T-cell (primary cell): ENCODE results near the gene MCTP1. TPM values are rescaled to one million over a fixed set of nuclear protein-coding genes. Genes with fewer than 3 reads are reported as not detected.

ENCODE experiments used
- ATAC-seq, 4 experiments: fragments of 200-7000 bp in 3 of 4; fragments of 150-1000 bp in 1 of 4; cut with Tn5 transposase; replicated peaks in 1 of 4; 1 replicate in 3 of 4; 2 replicates in 1 of 4; pipeline ENCODE4 v1.10.0; 2021; ENCODE audit warnings: moderate library complexity in 3 of 4, mild to moderate bottlenecking in 2 of 4, moderate number of reproducible peaks in 1 of 4
- CTCF ChIA-PET, 2 donors: fragments of 300-600 bp; sonication (Branson Sonifier 250); formaldehyde crosslinking; loops; one replicate each; lab custom pipeline; 2022; ENCODE audit warnings: antibody characterized with exemption in 2 of 2; lab: Charles Lee
- POLR2A ChIA-PET, 2 donors: fragments of 300-600 bp; sonication (Branson Sonifier 250); formaldehyde crosslinking; loops; one replicate each; lab custom pipeline; 2022; ENCODE audit warnings: antibody characterized with exemption in 2 of 2; lab: Charles Lee
- DNase-seq, 35 experiments: peaks; one replicate each; pipeline versions ENCODE4 v3.0.0 to v3.0.0-alpha.2; 2013 to 2023
- H3K27ac ChIP-seq: one replicate; pipeline ENCODE4 v1.5.1; 2013; ENCODE audit warnings: low read length
- H3K27me3 ChIP-seq, 2 experiments: replicated peaks in 1 of 2; 1 replicate in 1 of 2; 2 replicates in 1 of 2; pipeline versions ENCODE4 v1.6.1 to v1.7.0; 2013; ENCODE audit warnings: low read length in 1 of 2, mixed read lengths in 1 of 2; ENCODE audit not compliant: control insufficient read depth in 2 of 2, insufficient read depth in 2 of 2; ENCODE audit errors: extremely low read depth in 1 of 2
- H3K36me3 ChIP-seq, 2 donors: 1 replicate in 1 of 2; 2 replicates in 1 of 2; pipeline versions ENCODE4 v1.6.1 to v1.7.0; 2013; ENCODE audit warnings: low read length in 1 of 2; ENCODE audit not compliant: control insufficient read depth in 2 of 2, insufficient read depth in 1 of 2; ENCODE audit errors: extremely low read depth in 1 of 2
- H3K4me1 ChIP-seq, 2 experiments: 1 replicate in 1 of 2; 2 replicates in 1 of 2; pipeline versions ENCODE4 v1.6.1 to v1.7.0; 2013; ENCODE audit warnings: low read length in 2 of 2, mixed read lengths in 1 of 2; ENCODE audit not compliant: insufficient read depth in 2 of 2, control insufficient read depth in 1 of 2; ENCODE audit errors: extremely low read depth in 1 of 2
- H3K4me3 ChIP-seq, 2 donors: 1 replicate in 1 of 2; 2 replicates in 1 of 2; pipeline versions ENCODE4 v1.5.1 to v1.7.0; 2013; ENCODE audit warnings: mild to moderate bottlenecking in 2 of 2, low read length in 1 of 2, moderate library complexity in 1 of 2; ENCODE audit not compliant: control insufficient read depth in 1 of 2; ENCODE audit errors: extremely low read depth in 1 of 2
- H3K9me3 ChIP-seq: 2 replicates; pipeline ENCODE4 v1.7.0; 2013
- H3K27ac Mint-ChIP-seq, 2 donors: one replicate each; pipeline ENCODE4 v1.8.0; 2020 to 2021; ENCODE audit warnings: mild to moderate bottlenecking in 2 of 2, mixed read lengths in 2 of 2
- H3K27me3 Mint-ChIP-seq, 2 donors: one replicate each; pipeline ENCODE4 v1.8.0; 2021 to 2022; ENCODE audit warnings: mixed read lengths in 2 of 2
- H3K36me3 Mint-ChIP-seq: one replicate; pipeline ENCODE4 v1.8.0; 2021; ENCODE audit warnings: mixed read lengths
- H3K4me1 Mint-ChIP-seq, 3 donors: one replicate each; pipeline ENCODE4 v1.8.0; 2020 to 2022; ENCODE audit warnings: mixed read lengths in 3 of 3, mild to moderate bottlenecking in 1 of 3
- H3K4me3 Mint-ChIP-seq, 3 donors: one replicate each; pipeline ENCODE4 v1.8.0; 2020 to 2022; ENCODE audit warnings: mild to moderate bottlenecking in 3 of 3, mixed read lengths in 3 of 3, moderate library complexity in 3 of 3
- H3K9me3 Mint-ChIP-seq, 3 donors: one replicate each; pipeline ENCODE4 v1.8.0; 2020 to 2022; ENCODE audit warnings: mixed read lengths in 3 of 3
- WGBS: methylation state at CpG from one replicate; pipeline ENCODE4 v1.1.5; 2013; ENCODE audit warnings: missing lambda C conversion rate; ENCODE audit not compliant: insufficient coverage; 5-methylcytosine and 5-hydroxymethylcytosine counted together
- total RNA-seq, 35 experiments: library from RNA in 6 of 35; stranded (reverse) in 6 of 35; fragments of 120-200 nt in 1 of 35; gene quantifications; one replicate each; pipeline versions ENCODE4 v1.2.1 to v1.2.4 and lab custom pipeline; 2013 to 2026

MCTP1 gene
- total RNA-seq, 5 donors from 2014 or later (not counting 1 experiment from before 2014, with no cell fraction given): 0.21 to 2.9 (median 1.7) TPM; not detected in 1

DNA sequence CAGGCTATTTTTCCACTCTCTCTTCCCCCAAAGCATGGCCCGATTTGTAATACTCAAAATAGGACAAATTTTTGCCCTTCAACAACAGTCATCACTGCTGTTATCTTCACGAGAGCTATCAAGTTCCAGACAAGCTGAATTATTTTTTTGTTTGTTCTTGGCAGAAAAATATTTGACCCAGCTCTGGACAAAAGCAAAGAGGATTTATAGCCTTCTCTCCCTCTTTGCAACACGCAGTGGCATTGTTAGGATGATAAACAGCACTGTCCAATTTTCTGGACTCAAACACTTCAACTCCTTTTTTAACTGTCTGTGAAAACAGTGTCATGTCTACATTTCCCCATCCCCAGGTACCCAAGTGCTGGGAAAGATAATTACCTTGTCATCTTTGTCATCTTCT, 506.2 kb downstream of the MCTP1 start:
- peaks cover 7 to 8% of the 10 kb centered on the region in 2 donors for H3K27me3 Mint-ChIP-seq
- CTCF ChIA-PET: no interaction called here
- no peaks in the 10 kb centered on the region for H3K4me1 ChIP-seq
- no peak for ATAC-seq
- H3K4me1 Mint-ChIP-seq: no peaks in the 10 kb centered on the region
- H3K9me3 ChIP-seq: no peaks in the 10 kb centered on the region
- POLR2A ChIA-PET: interaction anchor here in 1 of 2 donors (0.7 kb wide), 1 partner anchor 421 kb away, joined by 3 read pairs; no protein-coding TSS in a partner anchor
- H3K36me3 Mint-ChIP-seq: no peaks in the 10 kb centered on the region
- no peak overlapping the region for H3K27ac ChIP-seq
- H3K4me3 ChIP-seq: no peak overlapping the region
- H3K36me3 ChIP-seq: no peaks in the 10 kb centered on the region
- no peaks in the 10 kb centered on the region for H3K27me3 ChIP-seq
- no peak overlapping the region for H3K27ac Mint-ChIP-seq
- WGBS: 68% methylated on average over 2 of the region's 3 CpGs
- H3K9me3 Mint-ChIP-seq: no peaks in the 10 kb centered on the region
- no peak for DNase-seq
- no peak overlapping the region for H3K4me3 Mint-ChIP-seq

DNA sequence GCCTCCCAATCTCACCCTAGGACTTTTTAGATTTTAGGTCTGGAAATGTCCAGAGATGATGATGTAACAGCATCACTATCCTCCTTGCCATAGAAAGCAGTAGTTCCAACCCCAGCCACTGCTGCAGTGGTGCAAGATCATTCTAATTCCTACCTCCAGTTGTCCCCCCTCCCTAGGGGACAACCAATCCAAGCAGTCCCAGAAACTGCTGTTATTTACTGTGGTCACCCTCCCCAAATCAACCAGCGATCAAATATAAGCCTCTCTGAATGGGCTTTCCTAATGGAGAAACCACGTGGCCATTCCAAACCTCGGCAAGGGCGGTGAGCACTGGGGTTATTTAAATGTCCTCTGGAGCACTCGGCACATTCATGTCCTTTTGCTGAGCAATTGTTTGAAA, 506.6 kb downstream of the MCTP1 start:
- no peak overlapping the region for H3K27ac Mint-ChIP-seq
- Histone ChIP-seq H3K4me1 (no peaks in the 10 kb centered on the region), H3K36me3 (no peaks in the 10 kb centered on the region), H3K9me3 (no peaks in the 10 kb centered on the region), H3K4me3 (no peak overlapping the region), H3K27ac (no peak overlapping the region), H3K27me3 (no peaks in the 10 kb centered on the region)
- peaks cover 0 to 3% (median 2%) of the 10 kb centered on the region in 3 donors for H3K9me3 Mint-ChIP-seq
- 96% methylated on average over 5 of the region's 5 CpGs for WGBS
- ATAC-seq (no peak), DNase-seq (no peak)
- H3K36me3 Mint-ChIP-seq: no peaks in the 10 kb centered on the region
- CTCF ChIA-PET: no interaction called here
- POLR2A ChIA-PET: interaction anchor here in 1 of 2 donors (0.7 kb wide), 1 partner anchor 420 kb away, joined by 3 read pairs; no protein-coding TSS in a partner anchor
- H3K4me1 Mint-ChIP-seq: no peaks in the 10 kb centered on the region
- peaks cover 7 to 8% of the 10 kb centered on the region in 2 donors for H3K27me3 Mint-ChIP-seq
- no peak overlapping the region for H3K4me3 Mint-ChIP-seq

DNA sequence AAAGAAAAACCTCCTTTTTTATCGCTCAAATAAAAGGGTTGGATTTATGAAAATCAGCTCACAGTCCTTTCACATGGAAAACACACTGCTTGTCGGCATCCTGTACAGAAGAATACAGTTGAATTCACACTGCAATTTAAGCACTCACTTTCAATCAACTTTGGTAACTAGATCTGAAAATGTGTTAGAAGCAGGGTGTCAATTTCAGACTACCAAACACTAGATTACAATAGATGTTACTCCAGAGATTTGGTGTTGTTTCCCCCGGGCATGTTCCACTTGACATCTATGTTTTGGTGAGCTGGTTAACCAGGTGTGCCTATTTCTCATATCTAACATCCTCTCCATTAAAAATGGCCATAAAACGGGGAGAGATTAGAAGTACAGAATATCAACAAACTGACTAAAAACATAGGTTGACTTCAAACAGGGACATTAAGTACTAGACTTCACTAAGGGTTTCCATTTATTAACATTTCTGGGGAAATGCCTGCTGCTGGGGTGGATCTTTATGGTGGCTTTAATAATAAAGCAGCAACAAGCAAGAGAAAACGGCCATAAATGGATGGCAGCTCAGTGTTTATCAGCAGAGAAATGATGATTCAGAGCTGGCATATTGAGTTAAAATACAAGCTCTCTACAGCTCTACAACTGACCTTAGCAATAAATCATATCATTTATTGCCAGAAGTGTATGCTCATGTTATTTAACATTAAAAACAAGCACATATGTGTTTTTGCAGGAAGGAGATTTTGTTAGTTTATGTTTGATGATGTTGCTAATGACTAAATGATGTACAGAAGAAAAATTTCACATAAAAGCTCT, 507.6 kb downstream of the MCTP1 start:
- no peak overlapping the region for H3K4me3 ChIP-seq
- ChIA-PET POLR2A (no interaction called here), CTCF (no interaction called here)
- H3K27ac Mint-ChIP-seq: no peak overlapping the region
- H3K27me3 Mint-ChIP-seq: peaks cover 7 to 8% of the 10 kb centered on the region in 2 donors
- no peak overlapping the region for H3K27ac ChIP-seq
- no peaks in the 10 kb centered on the region for H3K9me3 ChIP-seq
- H3K4me1 Mint-ChIP-seq: no peaks in the 10 kb centered on the region
- peaks cover 0 to 3% (median 3%) of the 10 kb centered on the region in 3 donors for H3K9me3 Mint-ChIP-seq
- DNase-seq (no peak), ATAC-seq (no peak)
- no peaks in the 10 kb centered on the region for H3K27me3 ChIP-seq
- no peak overlapping the region for H3K4me3 Mint-ChIP-seq
- H3K4me1 ChIP-seq: no peaks in the 10 kb centered on the region
- WGBS: 67% methylated on average over 1 of the region's 5 CpGs
- H3K36me3 ChIP-seq: no peaks in the 10 kb centered on the region
- no peaks in the 10 kb centered on the region for H3K36me3 Mint-ChIP-seq

DNA sequence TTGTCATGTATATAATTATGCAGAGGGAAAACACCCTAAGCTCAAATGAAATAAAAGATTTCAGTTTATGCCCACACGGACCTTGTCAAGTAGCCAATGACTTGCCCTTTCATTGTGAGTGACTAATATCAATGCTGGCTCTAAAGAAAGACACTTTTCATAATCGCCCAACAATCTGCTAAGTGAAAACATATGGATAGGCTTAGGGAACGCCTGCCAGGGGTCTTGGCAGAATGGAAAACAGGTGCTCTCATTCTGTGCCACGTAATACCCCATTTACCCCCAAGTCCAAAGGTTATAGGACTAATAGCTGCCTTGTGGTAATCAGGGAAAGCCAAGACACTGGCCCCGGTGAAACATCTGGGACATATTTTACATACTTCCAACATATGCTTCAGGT, 508.7 kb downstream of the MCTP1 start:
- 80% methylated on average over 1 of the region's 5 CpGs for WGBS
- no peak overlapping the region for H3K4me3 Mint-ChIP-seq
- Histone ChIP-seq H3K36me3 (no peaks in the 10 kb centered on the region), H3K27me3 (no peaks in the 10 kb centered on the region), H3K9me3 (no peaks in the 10 kb centered on the region), H3K27ac (no peak overlapping the region), H3K4me1 (no peaks in the 10 kb centered on the region), H3K4me3 (no peak overlapping the region)
- no peak overlapping the region for H3K27ac Mint-ChIP-seq
- H3K4me1 Mint-ChIP-seq: no peaks in the 10 kb centered on the region
- H3K9me3 Mint-ChIP-seq: peaks cover 0 to 3% (median 3%) of the 10 kb centered on the region in 3 donors
- ATAC-seq (no peak), DNase-seq (no peak)
- H3K36me3 Mint-ChIP-seq: no peaks in the 10 kb centered on the region
- POLR2A ChIA-PET: interaction anchor here in 1 of 2 donors (0.6 kb wide), 1 partner anchor 731 kb away, joined by 4 read pairs; no protein-coding TSS in a partner anchor
- CTCF ChIA-PET: interaction anchor here in 1 of 2 donors (1.0 kb wide), 1 partner anchor 10 kb away, joined by 3 read pairs; no protein-coding TSS in a partner anchor
- H3K27me3 Mint-ChIP-seq: peaks cover 7 to 8% of the 10 kb centered on the region in 2 donors

DNA sequence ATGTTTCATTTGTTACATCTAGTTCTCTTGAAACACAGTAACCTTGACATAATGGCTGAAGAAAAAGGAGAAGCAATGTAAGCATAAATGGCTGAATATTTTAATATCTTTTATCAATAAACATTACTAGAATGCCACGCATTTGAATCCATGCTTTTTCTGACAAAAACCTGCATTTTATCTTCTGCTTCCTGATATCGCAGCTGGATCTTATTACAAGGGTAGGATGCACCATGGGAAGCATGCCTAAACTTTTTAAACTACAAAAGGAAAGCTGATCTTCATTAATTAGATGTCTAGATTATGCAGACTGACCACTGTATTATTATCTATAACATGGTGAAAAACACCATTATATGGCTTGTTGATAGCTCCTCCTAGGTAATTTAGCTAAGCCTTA, 509.8 kb downstream of the MCTP1 start:
- peaks cover 7 to 8% of the 10 kb centered on the region in 2 donors for H3K27me3 Mint-ChIP-seq
- ATAC-seq (no peak), DNase-seq (no peak)
- Histone ChIP-seq H3K27ac (no peak overlapping the region), H3K36me3 (no peaks in the 10 kb centered on the region), H3K4me1 (no peaks in the 10 kb centered on the region), H3K4me3 (no peak overlapping the region), H3K27me3 (no peaks in the 10 kb centered on the region), H3K9me3 (no peaks in the 10 kb centered on the region)
- H3K27ac Mint-ChIP-seq: no peak overlapping the region
- ChIA-PET CTCF (interaction anchor here in 1 of 2 donors (1.0 kb wide), 1 partner anchor 11 kb away, joined by 3 read pairs; no protein-coding TSS in a partner anchor), POLR2A (no interaction called here)
- peaks cover 0 to 3% (median 3%) of the 10 kb centered on the region in 3 donors for H3K9me3 Mint-ChIP-seq
- no peak overlapping the region for H3K4me3 Mint-ChIP-seq
- no peaks in the 10 kb centered on the region for H3K4me1 Mint-ChIP-seq
- H3K36me3 Mint-ChIP-seq: no peaks in the 10 kb centered on the region
- no CpG with 5 or more reads among the region's 2 CpGs for WGBS

DNA sequence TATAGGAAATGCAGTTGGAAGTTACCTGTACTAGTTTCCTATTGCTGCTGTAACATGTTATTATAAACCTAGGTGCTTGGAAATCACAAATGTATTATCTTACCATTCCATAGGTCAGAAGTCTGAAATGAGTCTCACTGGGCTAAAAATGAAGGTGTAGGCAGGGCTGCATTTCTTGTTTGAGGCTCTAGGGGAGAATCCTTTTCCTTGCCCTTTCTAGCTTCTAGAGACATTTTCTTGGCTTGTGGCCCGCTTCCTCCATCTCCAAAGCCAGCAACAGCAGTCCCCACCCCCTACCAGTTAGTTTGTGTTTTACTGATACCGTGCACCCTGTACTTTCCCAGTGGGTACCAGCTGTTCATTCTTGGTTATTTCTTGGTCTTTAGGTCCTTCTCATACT, 513.2 kb downstream of the MCTP1 start:
- no peak for ATAC-seq

More for the DNA sequence above, 513.2 kb downstream of the MCTP1 start:
- ChIA-PET CTCF (no interaction called here), POLR2A (no interaction called here)
- Mint-ChIP-seq H3K27ac (no peak overlapping the region), H3K9me3 (peaks cover 0 to 3% (median 3%) of the 10 kb centered on the region in 3 donors), H3K36me3 (no peaks in the 10 kb centered on the region), H3K4me1 (no peaks in the 10 kb centered on the region), H3K4me3 (no peak overlapping the region), H3K27me3 (peaks cover 3 to 4% of the 10 kb centered on the region in 2 donors)
- no CpG with 5 or more reads among the region's 2 CpGs for WGBS
- H3K9me3 ChIP-seq: no peaks in the 10 kb centered on the region
- no peaks in the 10 kb centered on the region for H3K36me3 ChIP-seq
- no peaks in the 10 kb centered on the region for H3K4me1 ChIP-seq
- no peak overlapping the region for H3K27ac ChIP-seq
- no peaks in the 10 kb centered on the region for H3K27me3 ChIP-seq
- DNase-seq: no peak
- H3K4me3 ChIP-seq: no peak overlapping the region
